SK-N-DZ (cell line): Measurements from ENCODE around the gene CCDC3.

Source experiments
- DNase-seq: peaks from one replicate; pipeline ENCODE4 v3.0.0-alpha.2; 2015; ENCODE audit warnings: low spot score

CCDC3 gene

GRCh38 chr10:12924911-12925310, 76.6 kb downstream of the CCDC3 start:
- DNase-seq, result no peak

GRCh38 chr10:12922117-12922900, 79.2 kb downstream of the CCDC3 start:
- no peak for DNase-seq

- peak; percentile 22 for DNase-seq
These were observed 80.3 kb downstream of the CCDC3 start for GRCh38 chr10:12921163-12921562.

- no peak for DNase-seq
These were observed 81.9 kb downstream of the CCDC3 start for GRCh38 chr10:12919574-12919973.

- no peak for DNase-seq
These were observed 84.9 kb downstream of the CCDC3 start for GRCh38 chr10:12916587-12916986.

- DNase-seq, result no peak
These were observed 85.8 kb downstream of the CCDC3 start for GRCh38 chr10:12915637-12916168.

GRCh38 chr10:12914111-12914510, 87.4 kb downstream of the CCDC3 start:
- DNase-seq, result no peak

- DNase-seq, result no peak
These were observed 89.7 kb downstream of the CCDC3 start for GRCh38 chr10:12911795-12912194.

GRCh38 chr10:12910835-12911234, 90.7 kb downstream of the CCDC3 start:
- DNase-seq, result no peak

- DNase-seq, result no peak
These were observed 91.7 kb downstream of the CCDC3 start for GRCh38 chr10:12909836-12910185.

- DNase-seq, result no peak
These were observed 92.2 kb downstream of the CCDC3 start for GRCh38 chr10:12909182-12909835.

- DNase-seq, result no peak
These were observed 92.7 kb downstream of the CCDC3 start for GRCh38 chr10:12908773-12909172.

- DNase-seq, result peak; percentile 11
These were observed 93.9 kb downstream of the CCDC3 start for GRCh38 chr10:12907656-12908055.

- DNase-seq, result no peak
These were observed 95.4 kb downstream of the CCDC3 start for GRCh38 chr10:12906051-12906541.

- DNase-seq, result no peak
These were observed 96.4 kb downstream of the CCDC3 start for GRCh38 chr10:12905067-12905466.

GRCh38 chr10:12902851-12903358, 98.6 kb downstream of the CCDC3 start:
- DNase-seq, result no peak

GRCh38 chr10:12902135-12902572, 99.4 kb downstream of the CCDC3 start:
- peak; percentile 65 for DNase-seq

GRCh38 chr10:12899546-12899945, 102.0 kb downstream of the CCDC3 start:
- no peak for DNase-seq

GRCh38 chr10:12898271-12898670, 103.2 kb downstream of the CCDC3 start:
- no peak for DNase-seq

- no peak for DNase-seq
These were observed 104.2 kb downstream of the CCDC3 start for GRCh38 chr10:12897278-12897677.

GRCh38 chr10:12896251-12896650, 105.3 kb downstream of the CCDC3 start:
- DNase-seq, result no peak

GRCh38 chr10:12892924-12893323, 108.6 kb downstream of the CCDC3 start:
- no peak for DNase-seq

- DNase-seq, result no peak
These were observed 110.6 kb downstream of the CCDC3 start for GRCh38 chr10:12890958-12891357.
